GM12878 (cell line): Measurements from ENCODE around the gene SMAD9. TPM values are rescaled to one million over a fixed set of nuclear protein-coding genes. Genes with fewer than 3 reads are reported as not detected.

Source experiments
- ATAC-seq: fragments of 200-7000 bp; cut with Tn5 transposase; 3 replicates; pipeline ENCODE4 v1.9.1; 2020; ENCODE audit warnings: mild to moderate bottlenecking, moderate library complexity
- BruUV-seq: library from RNA; stranded (reverse); fragments of 400-500 nt; replicated peaks from 2 replicates; lab custom pipeline; 2021; lab: Mats Ljungman, UMichigan
- CTCF ChIA-PET: fragments of 300-600 bp; sonication (Branson Sonifier 250); formaldehyde crosslinking; extraction: SDS; loops from one replicate; lab custom pipeline; 2021; ENCODE audit warnings: inconsistent platforms; lab: Yijun Ruan, JAX
- POLR2A ChIA-PET: fragments of 350-600 bp; formaldehyde crosslinking; extraction: SDS; loops from one replicate; lab custom pipeline; 2021; ENCODE audit warnings: inconsistent platforms; lab: Charles Lee
- RAD21 ChIA-PET: fragments of 300-600 bp; sonication (Branson Sonifier 250); formaldehyde crosslinking; loops from one replicate; lab custom pipeline; 2023; ENCODE audit warnings: antibody characterized with exemption; ENCODE audit not compliant: unreplicated experiment; lab: Charles Lee
- SMC1A ChIA-PET: fragments of 300-600 bp; sonication (Branson Sonifier 250); formaldehyde crosslinking; loops from one replicate; lab custom pipeline; 2023; ENCODE audit not compliant: unreplicated experiment, uncharacterized antibody; lab: Charles Lee
- DNase-seq: peaks from one replicate; pipeline ENCODE4 v3.0.0-alpha.2; 2011; ENCODE audit warnings: low read depth, low spot score
- FAIRE-seq: peaks from 3 replicates; lab custom pipeline; 2011; peaks lifted over from hg19 to GRCh38; lab: Jason Lieb, UNC
- H2AFZ ChIP-seq: 2 replicates; pipeline ENCODE4 v1.6.0; 2011; ENCODE audit warnings: low read depth, low read length, control low read depth; ENCODE audit not compliant: control insufficient read depth
- H3K27ac ChIP-seq: 2 replicates; pipeline ENCODE4 v1.5.1; 2011; ENCODE audit warnings: control low read depth; ENCODE audit not compliant: control insufficient read depth, insufficient read depth
- H3K27me3 ChIP-seq, 2 experiments: replicated peaks in 1 of 2; 2 replicates each; pipeline versions ENCODE4 v1.6.0 to v1.6.1; 2011; ENCODE audit warnings: low read length in 1 of 2; ENCODE audit not compliant: control insufficient read depth in 2 of 2, insufficient read depth in 2 of 2
- H3K36me3 ChIP-seq, 2 experiments: 2 replicates each; pipeline ENCODE4 v1.5.1; 2011; ENCODE audit warnings: low read length in 1 of 2; ENCODE audit not compliant: control insufficient read depth in 2 of 2, insufficient read depth in 2 of 2
- H3K4me1 ChIP-seq: 2 replicates; pipeline ENCODE4 v1.6.1; 2011; ENCODE audit warnings: mild to moderate bottlenecking, low read length, moderate library complexity, mixed read lengths; ENCODE audit not compliant: control insufficient read depth, insufficient read depth
- H3K4me2 ChIP-seq: 2 replicates; pipeline ENCODE4 v1.6.0; 2011; ENCODE audit warnings: control low read depth; ENCODE audit not compliant: control insufficient read depth, insufficient read depth
- H3K4me3 ChIP-seq: fragments of 200-600 bp; sonication (generic); 2 replicates; pipeline ENCODE4 v1.5.1; 2016
- H3K79me2 ChIP-seq: 2 replicates; pipeline ENCODE4 v1.6.0; 2011; ENCODE audit warnings: low read length; ENCODE audit not compliant: control insufficient read depth, insufficient read depth
- H3K9ac ChIP-seq: 2 replicates; pipeline ENCODE4 v1.8.0; 2011; ENCODE audit warnings: low read length, control low read depth, mixed read lengths; ENCODE audit not compliant: control insufficient read depth, insufficient read depth
- H3K9me3 ChIP-seq: replicated peaks from 3 replicates; pipeline ENCODE4 v1.5.1; 2011; ENCODE audit warnings: mild to moderate bottlenecking, low read length; ENCODE audit not compliant: control insufficient read depth, insufficient read depth
- H4K20me1 ChIP-seq: 2 replicates; pipeline ENCODE4 v1.6.0; 2011; ENCODE audit not compliant: control insufficient read depth, insufficient read depth
- CHD4 ChIP-seq: fragments of 200-600 bp; sonication (generic); IDR thresholded peaks from 2 replicates; pipeline ENCODE4 v1.6.1; 2016; ENCODE audit warnings: mild to moderate bottlenecking
- DPF2 ChIP-seq: fragments of 450-650 bp; IDR thresholded peaks from 2 replicates; pipeline ENCODE4 v1.6.1; 2017; ENCODE audit warnings: mild to moderate bottlenecking
- EP300 ChIP-seq, 2 experiments: fragments of 150-350 bp in 1 of 2; IDR thresholded peaks; 2 replicates each; pipeline ENCODE4 v1.6.1; 2011 to 2012; ENCODE audit warnings: low read depth in 2 of 2, low read length in 2 of 2, borderline replicate concordance in 1 of 2, improper control_type of control experiment in 1 of 2, inconsistent platforms in 1 of 2; ENCODE audit not compliant: control insufficient read depth in 1 of 2
- JUNB ChIP-seq: IDR thresholded peaks from 2 replicates; pipeline ENCODE4 v1.6.1; 2016; ENCODE audit warnings: antibody characterized with exemption, mild to moderate bottlenecking
- MAX ChIP-seq: IDR thresholded peaks from 2 replicates; pipeline ENCODE4 v1.6.1; 2012; ENCODE audit warnings: low read depth, low read length, improper control_type of control experiment
- NFYA ChIP-seq: IDR thresholded peaks from 2 replicates; pipeline ENCODE4 v1.6.1; 2011; ENCODE audit warnings: low read depth, mild to moderate bottlenecking, low read length, improper control_type of control experiment, borderline replicate concordance
- NR2F1 ChIP-seq: fragments of 450-650 bp; conservative IDR thresholded peaks from 2 replicates; pipeline ENCODE4 v1.6.1; 2017; ENCODE audit warnings: mild to moderate bottlenecking
- NRF1 ChIP-seq: conservative IDR thresholded peaks from 2 replicates; pipeline ENCODE4 v1.6.1; 2011; ENCODE audit warnings: mild to moderate bottlenecking, low read depth, low read length, improper control_type of control experiment
- PAX8 ChIP-seq: fragments of 450-650 bp; IDR thresholded peaks from 2 replicates; pipeline ENCODE4 v1.6.1; 2017; ENCODE audit warnings: mild to moderate bottlenecking, moderate library complexity
- POLR2AphosphoS2 ChIP-seq: IDR thresholded peaks from 2 replicates; pipeline ENCODE4 v1.6.1; 2011; ENCODE audit warnings: low read depth, mild to moderate bottlenecking, low read length, improper control_type of control experiment, moderate library complexity
- RUNX3 ChIP-seq: IDR thresholded peaks from 2 replicates; pipeline ENCODE4 v1.6.1; 2012; ENCODE audit warnings: low read length, inconsistent platforms
- STAT3 ChIP-seq: IDR thresholded peaks from 2 replicates; pipeline ENCODE4 v1.6.1; 2011; ENCODE audit warnings: low read depth, low read length, improper control_type of control experiment
- SUZ12 ChIP-seq: fragments of 200-600 bp; sonication (generic); IDR thresholded peaks from one replicate; pipeline ENCODE4 v1.6.1; 2018; ENCODE audit warnings: antibody characterized with exemption, mild to moderate bottlenecking; ENCODE audit not compliant: unreplicated experiment
- ZNF384 ChIP-seq: IDR thresholded peaks from 2 replicates; pipeline ENCODE4 v1.6.1; 2012; ENCODE audit warnings: low read depth, mild to moderate bottlenecking, low read length, improper control_type of control experiment, borderline replicate concordance
- WGBS: methylation state at CpG from one replicate; pipeline ENCODE4 v1.1.6; 2016; ENCODE audit warnings: low lambda C conversion rate; ENCODE audit not compliant: insufficient replicate concordance, insufficient coverage; ENCODE audit errors: missing lambda C conversion rate; 5-methylcytosine and 5-hydroxymethylcytosine counted together
- in situ Hi-C: fragments of 300-500 bp; cut with MboI; formaldehyde crosslinking; loops from 9 replicates; pipeline ENCODE4 v1.14.3; 2018; ENCODE audit warnings: mixed read lengths
- intact Hi-C: fragments of 100-400 bp; cut with micrococcal nuclease; formaldehyde crosslinking; loops from one replicate; pipeline ENCODE4 v1.14.2; 2022; ENCODE audit not compliant: unreplicated experiment
- polyA plus RNA-seq, 11 experiments: library from polyadenylated mRNA; depleted of rRNA in 4 of 11; unstranded in 6 of 11; stranded (reverse) in 5 of 11; fragments of >200 nt; fragmentation: Nextera tagmentation in 4 of 11; fragmentation: Illumina TruSeq in 1 of 11; extraction: Ambion mirVana in 4 of 11; extraction: Trizol in 1 of 11; gene quantifications; 1 replicate in 1 of 11; 2 replicates in 10 of 11; pipeline versions ENCODE4 v1.2.1 to v1.2.3, GENCODE V29; 2011 to 2016; ENCODE audit warnings: inconsistent platforms in 2 of 11, missing spikeins in 2 of 11, low read depth in 1 of 11
- total RNA-seq, 4 experiments: library from RNA; depleted of rRNA in 3 of 4; stranded (reverse); fragments of >200 nt in 3 of 4; fragmentation: Illumina TruSeq in 1 of 4; extraction: Trizol in 1 of 4; gene quantifications; 2 replicates each; pipeline versions ENCODE4 v1.2.1 to v1.2.3, GENCODE V29; 2013 to 2021
- TF ChIP-seq, protein P1 (sequence below): fragments of 150-350 bp; IDR thresholded peaks from 2 replicates; pipeline ENCODE4 v1.6.1; 2014; ENCODE audit warnings: mild to moderate bottlenecking, low read depth, low read length

The SMAD9 gene
- total and polyA plus RNA-seq, 10 of the 15 experiments (the other 5 are each of a cell fraction or from before 2014, with no cell fraction given): 0.22 to 0.69 (median 0.42) TPM; not detected in 6

GRCh38 chr13:36915896-36916640 is 4.0 kb downstream of the SMAD9 start (continued):
- TF ChIP-seq NFYA (no peak), STAT3 (no peak), NRF1 (no peak), MAX (no peak), RUNX3 (no peak), CHD4 (no peak)

GRCh38 chr13:36915106-36915505 is 4.9 kb downstream of the SMAD9 start:
- WGBS: 32% methylated on average over 5 of the region's 5 CpGs
- Histone ChIP-seq H3K9ac (no peak overlapping the region), H3K9me3 (no peaks in the 10 kb centered on the region; the same call in 2 of the 3 replicates), H3K27me3 (peaks cover 12 to 13% of the 10 kb centered on the region in 2 experiments), H4K20me1 (no peaks in the 10 kb centered on the region), H3K27ac (no peak overlapping the region), H3K4me1 (peaks cover 6% of the 10 kb centered on the region), H3K36me3 (no peaks in the 10 kb centered on the region), H3K4me3 (no peak overlapping the region), H3K4me2 (no peak overlapping the region), H2AFZ (no peak overlapping the region), H3K79me2 (no peaks in the 10 kb centered on the region)
- TF ChIP-seq DPF2: no peak
- TF ChIP-seq ZNF384: no peak
- no peak for TF ChIP-seq SUZ12
- no peak for TF ChIP-seq NFYA
- no peak for TF ChIP-seq POLR2AphosphoS2
- TF ChIP-seq NR2F1: no peak
- no peak for TF ChIP-seq JUNB
- TF ChIP-seq PAX8: no peak
- TF ChIP-seq, protein P1, sequence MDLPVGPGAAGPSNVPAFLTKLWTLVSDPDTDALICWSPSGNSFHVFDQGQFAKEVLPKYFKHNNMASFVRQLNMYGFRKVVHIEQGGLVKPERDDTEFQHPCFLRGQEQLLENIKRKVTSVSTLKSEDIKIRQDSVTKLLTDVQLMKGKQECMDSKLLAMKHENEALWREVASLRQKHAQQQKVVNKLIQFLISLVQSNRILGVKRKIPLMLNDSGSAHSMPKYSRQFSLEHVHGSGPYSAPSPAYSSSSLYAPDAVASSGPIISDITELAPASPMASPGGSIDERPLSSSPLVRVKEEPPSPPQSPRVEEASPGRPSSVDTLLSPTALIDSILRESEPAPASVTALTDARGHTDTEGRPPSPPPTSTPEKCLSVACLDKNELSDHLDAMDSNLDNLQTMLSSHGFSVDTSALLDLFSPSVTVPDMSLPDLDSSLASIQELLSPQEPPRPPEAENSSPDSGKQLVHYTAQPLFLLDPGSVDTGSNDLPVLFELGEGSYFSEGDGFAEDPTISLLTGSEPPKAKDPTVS: no peak
- no peak for TF ChIP-seq EP300 (IDR thresholded peaks at IDR 0.05; ENCODE audit: borderline replicate concordance in 1 of 2, control insufficient read depth in 1 of 2, low read depth in 2 of 2, low read length in 2 of 2)
- DNase-seq: no peak
- RAD21 ChIA-PET: no interaction called here
- FAIRE-seq: no peak
- intact Hi-C loops: no loop called here
- BruUV-seq: no TSS peak
- CTCF ChIA-PET: no interaction called here
- SMC1A ChIA-PET: no interaction called here
- no peak for ATAC-seq
- POLR2A ChIA-PET: no interaction called here
- in situ Hi-C loops: no loop called here
